HG02938 (cell line): ENCODE results near the gene USP21.

Experiments used
- ATAC-seq: cut with Tn5 transposase; IDR thresholded peaks from one replicate; pipeline ENCODE4 v1.9.1; 2021; ENCODE audit warnings: mild to moderate bottlenecking, moderate library complexity; ENCODE audit not compliant: unreplicated experiment

The USP21 gene

GRCh38 chr1:161190962-161191521 is 31.7 kb downstream of the USP21 start:
- ATAC-seq = no peak

DNA sequence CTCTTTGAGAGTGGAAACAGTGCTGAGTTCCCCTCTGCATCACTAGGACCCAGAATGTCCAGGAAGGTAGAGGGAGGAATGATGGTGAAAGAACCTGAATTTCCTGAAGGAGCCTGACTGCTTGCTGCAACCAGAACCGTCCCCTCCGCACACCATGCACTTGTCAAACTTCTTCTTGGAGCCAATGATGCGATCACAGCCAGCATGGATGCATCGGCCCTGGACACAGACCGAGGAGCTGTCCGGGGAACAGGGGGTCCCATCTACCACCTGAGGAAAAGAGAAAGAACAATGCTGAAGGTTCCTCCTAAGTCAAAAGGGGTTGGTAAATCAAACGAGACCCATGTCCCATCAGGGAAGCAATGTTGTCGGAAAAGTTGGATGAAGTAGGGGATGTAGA is 32.7 kb downstream of the USP21 start:
- no peak for ATAC-seq

DNA sequence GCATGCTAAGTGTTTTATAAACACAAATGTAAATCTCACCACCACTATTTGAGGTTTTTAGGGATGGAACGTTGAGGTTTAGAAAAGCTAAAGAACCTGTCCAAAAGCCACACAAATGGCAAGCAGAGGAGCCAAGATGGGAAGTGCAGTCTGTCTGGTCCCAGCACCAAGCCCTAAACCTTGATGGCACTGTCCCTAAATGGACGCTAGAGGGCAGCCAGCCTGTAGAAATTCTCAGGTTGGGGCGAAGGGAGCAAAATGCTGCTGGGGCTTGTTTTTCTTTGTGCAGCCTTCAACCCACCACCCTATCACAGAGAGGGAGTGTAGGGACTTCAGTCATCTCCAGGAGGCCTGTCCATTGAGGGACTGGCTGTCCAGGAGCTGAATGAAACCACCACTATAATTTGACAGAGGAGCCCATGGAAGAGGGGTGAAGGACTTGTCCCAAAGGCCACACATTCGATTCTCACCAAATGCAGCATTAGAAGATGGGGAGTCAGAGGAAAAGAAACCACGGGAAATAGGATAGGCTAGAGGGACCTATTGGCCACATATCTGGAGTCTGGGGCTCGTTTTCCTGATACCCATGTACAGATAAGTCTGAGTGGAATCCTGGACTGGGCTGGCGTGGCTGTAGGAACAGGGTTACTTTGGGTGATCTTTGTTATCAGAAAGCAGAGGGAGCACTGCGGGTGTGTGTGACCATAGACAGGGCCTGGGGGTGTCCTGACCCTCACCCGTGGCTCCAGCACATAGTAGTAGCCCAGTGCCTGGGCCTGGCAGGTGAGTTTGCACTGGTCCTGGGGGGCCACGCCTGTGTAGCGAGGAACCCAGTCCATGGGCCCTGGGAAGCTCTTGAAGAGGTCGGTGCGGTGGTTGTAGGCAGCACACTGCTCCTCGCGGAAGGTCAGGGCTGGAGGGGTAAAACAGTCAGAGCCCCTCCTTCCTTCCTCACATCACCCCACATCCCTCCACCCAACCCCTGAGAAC is 33.5 kb downstream of the USP21 start:
- no peak for ATAC-seq

GRCh38 chr1:161193561-161194235 is 34.4 kb downstream of the USP21 start:
- no peak for ATAC-seq

DNA sequence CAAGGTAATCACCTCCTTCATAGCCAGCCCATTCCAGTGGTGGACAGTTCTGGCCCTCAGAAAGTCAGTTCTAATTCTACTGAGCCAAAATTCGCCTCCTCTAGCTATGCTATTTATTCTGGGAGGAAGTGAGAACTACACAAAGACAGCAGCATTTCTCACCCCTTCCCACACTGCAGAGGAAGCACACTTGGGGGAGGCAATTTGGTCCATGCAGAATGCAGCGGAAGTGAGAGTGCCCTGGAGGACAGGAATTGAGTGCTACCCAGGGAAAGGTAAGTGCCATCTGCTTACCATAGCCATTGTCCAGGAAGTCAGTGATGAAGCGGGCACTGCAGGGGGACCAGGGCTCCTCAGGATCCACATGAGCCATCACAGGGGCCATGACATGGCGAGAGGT is 35.9 kb downstream of the USP21 start:
- ATAC-seq = no peak

DNA sequence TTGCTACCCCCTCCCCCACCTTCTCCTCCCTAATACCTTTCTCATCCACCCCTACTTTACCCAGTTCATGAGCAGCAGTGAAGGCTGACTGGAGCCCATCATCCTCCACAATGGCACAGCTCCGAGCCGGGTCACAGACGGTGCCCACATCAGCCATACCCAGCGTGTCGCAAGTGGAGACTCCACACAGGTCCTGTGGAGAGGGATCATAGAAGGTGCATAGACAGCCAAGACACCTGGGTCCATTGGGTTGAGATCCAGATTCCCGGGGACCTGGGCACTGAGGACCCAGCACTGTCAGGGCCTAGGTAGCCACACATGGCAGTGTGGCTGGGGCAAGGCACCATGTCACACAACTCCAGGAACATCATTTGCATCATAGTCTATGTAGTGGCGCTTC is 36.8 kb downstream of the USP21 start:
- no peak for ATAC-seq

GRCh38 chr1:161196521-161197451 is 37.5 kb downstream of the USP21 start:
- ATAC-seq = no peak

- no peak for ATAC-seq
These were observed 38.4 kb downstream of the USP21 start for GRCh38 chr1:161197560-161198193.

DNA sequence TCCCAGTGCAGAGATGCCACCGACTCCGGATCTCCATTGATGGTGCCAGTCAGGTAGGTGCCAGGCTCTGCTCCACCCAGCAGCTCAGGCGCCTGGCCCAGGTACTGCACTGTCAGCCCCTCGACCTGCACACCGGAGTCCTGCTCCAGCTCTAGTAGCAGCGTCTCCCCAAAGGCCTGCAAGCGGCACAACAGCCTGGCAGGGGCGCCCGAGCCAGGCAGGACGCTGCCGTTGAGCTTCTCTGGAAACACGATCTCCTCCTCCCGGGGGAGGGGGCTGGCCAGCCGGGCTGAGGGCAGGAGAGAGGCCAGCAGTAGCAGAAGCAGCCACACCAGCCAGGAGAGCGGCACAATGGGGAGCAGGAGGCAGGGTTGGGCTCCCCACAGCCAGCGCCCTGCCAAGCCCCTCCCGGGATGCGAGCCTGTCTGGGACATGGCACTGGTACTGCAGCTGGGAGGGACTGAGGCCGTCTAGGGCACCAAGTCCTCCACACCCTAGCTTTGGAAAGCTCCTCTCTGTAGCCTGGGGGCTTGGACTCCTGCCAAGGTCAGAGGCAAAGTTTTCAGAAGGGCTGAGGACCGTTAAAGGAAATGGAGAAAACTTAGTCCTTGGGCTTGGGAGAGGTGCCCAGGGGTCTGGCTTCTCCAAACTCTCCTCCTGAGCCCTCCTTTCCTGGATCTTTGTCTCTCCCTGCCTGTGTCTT is 39.0 kb downstream of the USP21 start:
- ATAC-seq = no peak

- no peak for ATAC-seq
These were observed 39.7 kb downstream of the USP21 start, which contains the start of gene ADAMTS4 for GRCh38 chr1:161198897-161199431. Gene ADAMTS4 (minus strand): TSS chr1:161199054. CDS start chr1:161198627, 427 bp downstream.

DNA sequence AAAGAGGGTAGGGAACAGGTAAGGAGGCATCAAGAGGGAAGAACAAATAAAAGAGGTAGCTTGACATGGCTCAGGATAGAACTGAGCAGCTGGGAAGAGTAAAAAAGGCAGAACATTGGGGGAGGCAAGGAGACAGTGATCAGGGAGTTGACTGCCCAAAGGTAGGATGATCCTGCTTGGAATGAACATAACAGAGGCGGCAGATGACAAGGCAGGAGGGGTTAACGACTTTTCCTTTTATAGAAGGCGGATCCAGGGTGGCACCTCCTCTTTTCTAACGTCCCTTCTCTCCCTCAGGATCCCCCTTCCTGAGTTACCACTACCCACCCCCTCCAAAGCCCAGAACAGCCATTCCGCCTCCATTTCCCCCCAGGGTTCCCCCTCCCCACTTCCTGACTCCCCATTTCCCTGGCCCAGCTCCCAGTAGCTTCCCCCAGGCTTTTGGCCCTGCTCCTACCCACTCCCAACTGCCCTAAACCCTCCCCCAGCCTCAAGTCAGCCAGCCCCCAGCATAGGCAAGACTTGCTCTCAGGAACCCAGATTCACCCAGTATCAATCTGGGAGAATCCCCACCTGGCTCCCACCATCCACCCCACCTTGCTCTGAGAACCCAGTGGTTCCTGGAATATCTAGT is 40.3 kb downstream of the USP21 start:
- no peak for ATAC-seq

GRCh38 chr1:161200421-161200991 is 41.2 kb downstream of the USP21 start:
- no peak for ATAC-seq

DNA sequence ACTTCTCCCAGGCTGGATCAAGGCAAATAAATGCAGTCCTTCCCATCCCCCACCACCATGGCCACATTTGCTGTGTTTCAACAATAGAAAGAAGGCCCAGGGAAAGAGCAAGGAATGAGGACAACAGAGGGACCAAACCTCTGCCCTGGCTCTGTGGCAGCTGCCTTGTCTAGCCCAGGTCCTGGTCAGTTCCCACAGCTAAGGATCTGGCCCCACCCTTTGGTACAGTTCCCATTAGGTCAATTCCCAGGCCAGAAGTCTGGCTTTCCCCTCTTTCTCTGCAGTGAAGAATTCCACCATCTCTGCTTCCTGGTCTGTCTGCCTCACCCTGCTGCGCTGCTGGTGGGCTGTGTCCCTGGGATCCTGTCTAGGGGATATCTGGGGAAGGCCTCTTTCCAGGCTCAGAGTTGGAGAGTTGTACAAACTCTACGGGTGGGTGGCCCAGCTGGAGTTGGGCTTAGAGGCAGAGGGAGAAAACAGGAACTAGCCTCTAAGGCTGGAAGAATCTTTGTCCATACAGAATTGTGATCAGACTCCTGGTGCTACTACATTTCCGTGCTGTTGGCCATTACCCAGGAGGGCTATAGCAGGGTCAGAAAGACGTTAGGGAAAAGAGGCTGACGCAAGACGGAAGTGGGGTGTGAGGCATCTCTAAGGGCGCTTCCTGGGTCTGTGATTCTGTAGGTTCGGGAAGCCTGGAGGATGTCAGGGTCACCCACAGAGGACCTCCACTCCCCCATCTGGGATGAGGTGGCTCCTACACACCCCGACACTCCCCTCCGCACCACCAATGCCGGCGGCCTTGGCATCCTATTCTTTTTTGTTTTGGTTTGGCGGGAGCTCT is 41.9 kb downstream of the USP21 start:
- no peak for ATAC-seq

DNA sequence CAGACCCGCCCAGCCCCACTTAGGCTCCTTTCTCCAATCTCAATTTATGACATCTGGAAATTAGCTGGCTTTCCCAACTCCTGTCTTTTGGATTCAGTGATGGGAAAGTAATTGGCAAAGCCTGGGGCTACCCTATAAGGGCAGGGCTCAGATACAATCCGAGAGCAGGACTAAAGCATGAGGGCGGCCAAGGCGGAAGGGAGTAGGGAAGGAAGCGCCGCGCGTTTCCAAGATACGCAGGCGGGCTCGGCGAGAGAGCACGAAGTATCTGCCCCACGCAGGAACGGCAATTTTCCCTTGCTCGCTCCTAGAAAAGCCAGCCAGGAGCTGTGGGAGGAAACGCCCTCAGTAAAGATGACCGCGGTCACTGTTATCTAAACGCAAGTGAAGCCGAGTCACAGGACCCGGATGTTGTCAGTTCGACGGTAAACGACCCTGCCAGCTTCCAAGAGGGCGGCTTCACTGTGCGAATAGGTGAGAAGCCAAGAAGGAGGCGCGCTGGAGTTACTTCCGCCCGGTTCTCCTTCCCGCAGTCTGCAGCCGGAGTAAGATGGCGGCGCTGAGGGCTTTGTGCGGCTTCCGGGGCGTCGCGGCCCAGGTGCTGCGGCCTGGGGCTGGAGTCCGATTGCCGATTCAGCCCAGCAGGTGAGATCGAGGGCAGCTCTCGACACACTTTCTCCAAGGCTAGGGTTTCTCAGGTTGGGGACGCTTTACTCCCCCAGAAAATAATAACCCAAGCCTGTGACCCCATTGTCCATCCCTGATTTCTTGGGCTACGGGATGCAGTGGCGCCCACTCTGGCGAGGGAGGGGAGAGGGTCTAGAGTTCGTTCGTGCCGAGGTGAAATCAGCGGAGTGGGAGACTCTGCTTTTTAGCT is 42.8 kb downstream of the USP21 start, which contains the start of gene NDUFS2:
NDUFS2 (plus strand) TSS at position 532 of the 877 bp plus-strand sequence; CDS start at position 551, 19 bp downstream.
- peak; percentile 98 for ATAC-seq

DNA sequence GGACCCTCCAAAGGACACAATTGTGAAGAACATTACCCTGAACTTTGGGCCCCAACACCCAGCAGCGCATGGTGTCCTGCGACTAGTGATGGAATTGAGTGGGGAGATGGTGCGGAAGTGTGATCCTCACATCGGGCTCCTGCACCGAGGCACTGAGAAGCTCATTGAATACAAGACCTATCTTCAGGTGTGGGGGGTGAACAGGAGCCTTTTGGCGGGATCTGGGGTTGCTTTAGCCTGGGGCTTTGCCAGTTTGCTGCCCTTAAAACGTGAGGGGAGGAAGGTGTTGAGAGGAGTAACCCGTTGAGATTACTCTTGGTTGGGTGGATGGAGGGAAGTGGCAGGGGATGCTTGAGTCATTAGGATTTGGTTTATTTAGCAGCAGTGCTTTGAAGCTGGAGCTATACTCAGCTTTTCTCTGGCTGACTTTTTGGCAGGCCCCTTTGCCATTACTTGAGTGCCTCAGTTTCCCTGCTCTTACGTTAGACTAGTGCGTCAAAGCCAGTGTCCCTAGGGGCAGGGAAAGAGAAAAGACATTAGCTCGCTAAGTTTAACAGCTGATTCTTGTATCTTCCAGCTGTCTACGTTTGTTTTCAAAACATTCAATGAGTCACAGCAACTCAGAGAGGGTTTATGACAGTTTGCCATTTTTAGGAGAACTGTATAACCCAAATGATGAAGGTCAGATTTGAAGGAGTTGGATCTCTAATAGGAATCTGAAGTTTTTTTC is 47.3 kb downstream of the USP21 start:
- no peak for ATAC-seq

GRCh38 chr1:161207173-161207572 is 47.9 kb downstream of the USP21 start:
- no peak for ATAC-seq
